ENCODE results near the gene NCKIPSD. TPM values are rescaled to one million over a fixed set of nuclear protein-coding genes. Genes with fewer than 3 reads are reported as not detected.

NCKIPSD gene
- total and polyA plus RNA-seq, 7 donors, result 5.9 to 8.6 (median 6.5) TPM

- H3K27ac ChIP-seq, result no peak overlapping the region
- ATAC-seq, result no peak
- 94 to 95% (median 95%) methylated on average over 17 of the region's 17 CpGs for WGBS, 3 donors
Measured at GRCh38 chr3:48680811-48681540, 4.7 kb downstream of the NCKIPSD start.

GRCh38 chr3:48679411-48680391 is 6.0 kb downstream of the NCKIPSD start:
- no peak overlapping the region for H3K27ac ChIP-seq
- H3K27me3 ChIP-seq (ENCODE audit: insufficient read depth in 3 of 3, low read length in 2 of 3), result no peaks in the 10 kb centered on the region
- H3K36me3 ChIP-seq (ENCODE audit: insufficient read depth in 1 of 2, low read depth in 1 of 2), result peaks cover 0 to 67% of the 10 kb centered on the region in 2 donors
- no peak for TF ChIP-seq CTCF (IDR thresholded peaks at IDR 0.05)
- H3K9me3 ChIP-seq, result no peaks in the 10 kb centered on the region
- intact Hi-C loops (cut with DNase I), result loop anchor here in 1 of 2 donors (10.0 kb wide), 1 partner anchor 215 kb away; a partner anchor contains a TSS
- no peak for ATAC-seq
- DNase-seq, result no peak
- no peak overlapping the region for H3K4me3 ChIP-seq
- 90 to 92% (median 92%) methylated on average over 20 of the region's 20 CpGs for WGBS, 3 donors
- peaks cover 11% of the 10 kb centered on the region for H3K4me1 ChIP-seq

More at GRCh38 chr3:48680811-48681540, 4.7 kb downstream of the NCKIPSD start:
- H3K9me3 ChIP-seq, result no peaks in the 10 kb centered on the region
- peaks cover 13% of the 10 kb centered on the region for H3K4me1 ChIP-seq
- intact Hi-C loops (cut with DNase I), result loop anchor here in 1 of 2 donors (10.0 kb wide), 1 partner anchor 216 kb away; a partner anchor contains a TSS
- no peak overlapping the region for H3K4me3 ChIP-seq
- H3K36me3 ChIP-seq (ENCODE audit: insufficient read depth in 1 of 2, low read depth in 1 of 2), result peaks cover 0 to 56% of the 10 kb centered on the region in 2 donors
- H3K27me3 ChIP-seq (ENCODE audit: insufficient read depth in 3 of 3, low read length in 2 of 3), result no peaks in the 10 kb centered on the region
- no peak for TF ChIP-seq CTCF (IDR thresholded peaks at IDR 0.05)
- DNase-seq, result no peak

- ATAC-seq, result no peak
- Histone ChIP-seq H3K9me3 (no peaks in the 10 kb centered on the region), H3K27ac (no peak overlapping the region), H3K36me3 (ENCODE audit: insufficient read depth in 1 of 2, low read depth in 1 of 2) (peaks cover 0 to 72% of the 10 kb centered on the region in 2 donors), H3K4me3 (no peak overlapping the region), H3K27me3 (ENCODE audit: insufficient read depth in 3 of 3, low read length in 2 of 3) (no peaks in the 10 kb centered on the region), H3K4me1 (peaks cover 5% of the 10 kb centered on the region)
- WGBS, 3 donors, result 92% methylated on average over 24 of the region's 24 CpGs
- DNase-seq, result no peak
- intact Hi-C loops (cut with DNase I), result no loop called here
- TF ChIP-seq CTCF (IDR thresholded peaks at IDR 0.05), result no peak
Measured at GRCh38 chr3:48678566-48679380, 6.9 kb downstream of the NCKIPSD start.

- H3K4me3 ChIP-seq, result no peak overlapping the region
- intact Hi-C loops (cut with DNase I), result no loop called here
- DNase-seq (no peak), ATAC-seq (no peak)
- no peak overlapping the region for H3K27ac ChIP-seq
- H3K27me3 ChIP-seq (ENCODE audit: insufficient read depth in 3 of 3, low read length in 2 of 3), result no peaks in the 10 kb centered on the region
- peaks cover 0 to 72% of the 10 kb centered on the region in 2 donors for H3K36me3 ChIP-seq (ENCODE audit: insufficient read depth in 1 of 2, low read depth in 1 of 2)
- 49 to 71% (median 55%) methylated on average over 4 of the region's 4 CpGs for WGBS, 3 donors
- H3K4me1 ChIP-seq, result no peaks in the 10 kb centered on the region
- TF ChIP-seq CTCF (IDR thresholded peaks at IDR 0.05), result no peak
- H3K9me3 ChIP-seq, result no peaks in the 10 kb centered on the region
Measured at GRCh38 chr3:48678056-48678455, 7.7 kb downstream of the NCKIPSD start.
